GM18907 (cell line): ENCODE results near the gene RBM39.
A peak's percentile ranks its signal among the peaks of the same experiment; 100 is the strongest.
"Not testable (repeated sequence)": the region's sequence is repeated elsewhere in the genome, so short reads cannot be mapped to it uniquely, and the experiment has no call there.

Experiments used
- ATAC-seq: cut with Tn5 transposase; IDR thresholded peaks from one replicate; pipeline ENCODE4 v1.9.1; 2021; ENCODE audit warnings: mild to moderate bottlenecking, moderate library complexity; ENCODE audit not compliant: unreplicated experiment

The RBM39 gene

DNA sequence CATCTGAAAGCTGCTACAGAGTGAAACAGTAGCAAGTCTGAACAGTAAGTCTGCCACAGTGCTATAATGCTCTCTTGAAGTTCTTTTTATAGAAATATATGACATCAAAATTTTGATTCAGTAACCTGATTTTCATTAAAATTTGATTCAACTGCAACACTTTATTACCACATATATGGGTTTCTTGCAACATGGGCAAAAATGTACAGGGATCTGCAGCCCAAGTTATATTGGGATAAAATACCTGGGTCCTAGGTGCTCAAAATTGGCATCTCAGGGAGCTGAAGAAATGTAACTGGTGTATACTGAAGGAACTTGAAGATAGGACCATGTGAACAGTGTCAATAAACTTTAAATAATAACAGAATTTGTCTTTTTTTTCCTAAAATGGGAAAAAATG, 32.0 kb downstream of the RBM39 start:
- ATAC-seq, result no peak

DNA sequence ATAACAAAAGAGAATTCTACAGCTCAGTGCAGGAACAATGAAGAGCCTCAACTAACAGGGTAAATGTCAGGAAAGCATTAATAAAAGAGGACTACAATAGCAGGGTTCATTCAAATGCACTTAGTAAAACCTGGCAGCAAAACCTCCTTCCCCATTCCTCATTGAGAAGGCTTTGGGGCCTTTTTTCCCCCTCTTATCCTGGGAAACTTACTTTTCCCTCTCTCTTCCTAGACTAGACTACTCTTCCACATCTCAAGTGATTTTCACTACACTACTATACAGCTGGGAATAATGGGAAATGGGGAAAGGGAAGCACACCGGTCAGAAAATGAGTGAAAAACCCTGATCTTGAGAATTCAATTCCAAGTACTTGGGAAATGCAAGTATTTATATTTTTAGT, 32.8 kb downstream of the RBM39 start:
- ATAC-seq, result no peak

DNA sequence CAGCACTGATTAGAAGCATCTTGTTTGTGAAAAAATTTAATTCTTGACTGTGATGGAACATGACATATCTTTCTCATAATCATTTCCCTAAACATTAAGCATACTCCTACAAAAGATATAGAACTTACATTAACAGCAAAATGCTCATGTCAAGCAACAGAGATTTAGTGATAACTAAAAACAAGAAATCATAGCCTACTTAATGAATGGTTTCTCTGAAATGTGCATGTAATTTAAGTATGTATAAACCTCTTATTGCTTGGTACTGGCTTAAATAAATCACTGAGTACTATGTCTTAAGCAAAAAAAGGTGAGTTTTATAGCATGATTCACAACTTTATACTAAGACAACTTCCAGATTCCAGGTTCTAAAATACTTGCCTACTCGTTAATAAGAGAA, 33.6 kb downstream of the RBM39 start:
- ATAC-seq, result no peak

DNA sequence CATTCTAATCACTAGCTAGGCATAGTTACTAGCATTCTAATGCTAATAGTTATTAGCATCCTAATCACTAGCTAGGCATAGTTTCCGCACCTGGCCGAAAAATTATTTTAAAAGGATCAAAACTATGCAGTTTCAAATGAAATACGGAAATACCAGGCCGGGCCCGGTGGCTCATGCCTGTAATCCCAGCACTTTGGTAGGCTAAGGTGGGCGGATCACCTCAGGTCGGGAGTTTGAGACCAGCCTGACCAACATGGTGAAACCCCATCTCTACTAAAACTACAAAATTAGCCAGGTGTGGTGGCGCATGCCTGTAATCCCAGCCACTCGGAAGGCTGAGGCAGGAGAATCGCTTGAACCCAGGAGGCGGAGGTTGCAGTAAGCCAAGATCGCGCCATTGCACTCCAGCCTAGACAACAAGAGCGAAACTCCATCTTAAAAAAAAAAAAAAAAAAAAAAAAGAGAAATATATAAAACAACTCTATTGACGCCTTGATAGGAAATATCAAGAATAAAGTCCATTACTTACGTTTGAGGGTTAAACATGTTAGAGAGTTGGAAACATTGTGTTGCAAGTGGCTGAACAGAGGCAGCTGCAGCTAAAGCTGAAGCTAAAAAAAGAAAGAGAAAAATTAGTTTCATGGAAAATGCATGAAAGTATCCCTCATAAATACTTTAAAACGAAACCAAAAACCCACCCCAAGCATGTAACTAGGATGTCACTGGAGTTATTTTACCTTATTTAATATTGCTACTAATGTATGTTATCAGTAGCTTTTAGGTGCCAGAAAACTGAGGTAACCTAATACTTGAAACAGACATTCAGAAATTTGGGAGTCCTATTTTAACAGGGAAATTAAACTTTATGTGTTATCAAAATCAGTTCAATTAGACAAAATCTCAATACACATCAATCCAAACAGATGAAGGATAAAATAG, 35.2 kb downstream of the RBM39 start:
- not testable (repeated sequence) for ATAC-seq

DNA sequence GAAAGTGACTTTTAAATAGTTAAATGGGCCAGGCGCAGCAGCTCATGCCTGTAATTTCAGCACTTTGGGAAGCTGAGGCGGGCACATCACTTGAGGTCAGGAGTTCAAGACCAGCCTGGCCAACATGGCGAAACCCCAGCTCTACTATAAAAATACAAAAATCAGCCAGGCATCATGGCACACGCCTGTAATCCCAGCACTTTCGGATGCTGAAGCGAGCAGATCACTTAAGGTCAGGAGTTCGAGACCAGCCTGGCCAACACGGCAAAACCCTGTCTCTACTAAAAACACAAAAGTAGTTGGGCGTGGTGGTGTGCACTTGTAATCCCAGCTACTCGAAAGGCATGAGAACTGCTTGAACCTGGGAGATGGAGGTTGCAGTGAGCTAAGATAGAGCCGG, 36.2 kb downstream of the RBM39 start:
- not testable (repeated sequence) for ATAC-seq

DNA sequence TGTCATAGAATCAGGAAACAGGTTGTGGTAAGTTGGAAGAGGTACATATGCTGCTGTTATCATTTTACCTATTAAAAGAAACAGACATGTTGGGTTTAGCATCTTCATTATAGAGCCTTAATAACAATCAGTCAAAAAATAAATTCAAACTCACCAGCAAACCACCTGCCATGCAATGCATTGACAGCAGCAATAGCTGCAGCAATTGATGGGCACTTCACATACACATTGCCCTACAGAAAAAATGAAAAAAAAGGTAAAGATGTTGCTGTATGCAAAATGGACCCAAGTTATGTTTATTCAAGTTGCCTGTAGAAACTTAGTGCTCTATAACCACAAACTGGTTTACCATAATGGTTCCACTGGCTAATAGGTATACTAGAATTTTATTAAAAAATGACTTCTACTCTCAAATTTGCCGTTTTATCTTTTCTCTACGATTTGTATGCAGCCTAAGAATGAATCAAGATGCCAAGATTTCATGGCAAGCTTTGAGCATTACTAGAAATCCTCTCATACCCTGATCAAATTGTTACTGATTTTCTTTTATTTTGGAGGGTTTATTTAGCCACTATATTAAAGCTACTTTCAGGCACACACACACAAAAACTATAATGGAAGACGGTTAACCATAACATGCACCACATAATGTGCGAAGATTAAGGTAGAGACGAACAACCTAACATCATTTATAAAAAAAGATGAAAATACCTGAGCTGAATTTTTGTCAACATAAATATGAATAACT, 37.4 kb downstream of the RBM39 start:
- ATAC-seq, result no peak

DNA sequence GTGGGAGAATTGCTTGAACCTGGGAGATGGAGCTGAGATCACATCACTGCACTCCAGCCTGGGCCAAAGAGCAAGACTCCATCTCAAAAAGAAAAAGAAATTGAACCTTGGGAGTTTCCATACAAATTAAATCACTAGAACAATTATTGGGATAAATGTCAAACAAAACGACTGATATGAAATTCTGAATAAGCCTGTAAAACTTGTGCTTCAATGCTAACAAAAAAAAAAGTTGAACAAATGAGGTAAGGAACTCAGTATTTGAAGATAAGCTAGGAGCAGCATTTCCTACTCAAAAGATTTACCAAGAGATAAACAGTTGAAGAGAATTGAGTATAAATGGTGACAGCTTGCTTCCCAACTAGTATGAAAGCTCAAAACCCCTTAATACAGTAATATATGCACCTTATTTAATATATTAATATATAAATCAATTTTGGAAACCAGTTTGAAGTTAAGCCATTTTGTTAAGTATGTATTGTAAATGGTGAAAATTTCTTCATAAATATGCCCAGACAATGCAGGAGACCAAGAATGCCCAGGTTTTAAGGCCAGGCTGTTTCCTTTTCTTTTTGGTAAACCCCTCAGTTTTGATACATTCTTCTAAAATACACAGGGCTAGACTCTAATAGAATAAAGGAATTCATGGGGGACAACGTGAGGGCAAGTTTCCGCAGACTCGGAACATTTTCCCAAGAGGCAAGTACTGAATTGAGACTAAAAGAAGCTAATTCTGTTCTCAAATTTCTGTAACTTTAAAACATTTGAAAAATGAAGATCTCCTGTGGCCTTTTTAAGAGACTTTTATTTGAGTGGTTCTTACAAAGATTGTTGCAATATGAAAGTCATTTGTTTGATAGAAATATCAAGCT, 39.0 kb downstream of the RBM39 start:
- ATAC-seq, result no peak

DNA sequence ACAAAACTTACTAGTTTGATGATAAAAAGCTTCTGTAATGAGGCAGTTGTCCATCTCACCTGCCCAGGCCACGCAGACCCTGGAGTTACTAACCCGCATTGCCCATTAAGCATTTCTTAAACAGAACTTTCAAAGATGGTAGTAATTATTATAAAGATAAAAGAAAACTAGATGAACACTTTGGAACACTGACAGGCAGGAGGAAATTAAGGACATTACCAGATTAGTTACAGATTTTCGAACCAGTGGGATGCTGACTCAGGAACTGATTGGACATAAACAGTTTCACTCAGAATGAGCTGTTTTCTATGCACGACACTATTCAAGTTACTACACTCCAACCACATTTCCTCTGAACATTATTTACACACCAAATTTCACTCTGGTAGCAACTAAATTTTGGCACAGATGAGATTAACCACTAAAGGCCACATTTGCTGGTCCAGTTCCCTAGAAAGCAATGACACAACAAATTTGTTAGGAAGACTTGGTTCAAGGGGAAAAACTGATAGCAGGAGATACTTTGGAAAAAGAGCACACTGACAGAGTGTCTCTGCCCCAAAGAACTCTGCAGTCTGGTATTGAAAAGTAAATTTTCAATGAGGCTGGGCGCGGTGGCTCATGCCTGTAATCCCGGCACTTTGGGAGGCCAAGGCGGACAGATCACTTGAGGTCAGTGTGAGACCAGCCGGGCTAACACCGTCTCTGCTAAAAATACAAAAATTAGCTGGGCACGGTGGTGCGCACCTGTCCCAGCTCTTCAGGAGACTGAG, 39.8 kb downstream of the RBM39 start:
- no peak for ATAC-seq

DNA sequence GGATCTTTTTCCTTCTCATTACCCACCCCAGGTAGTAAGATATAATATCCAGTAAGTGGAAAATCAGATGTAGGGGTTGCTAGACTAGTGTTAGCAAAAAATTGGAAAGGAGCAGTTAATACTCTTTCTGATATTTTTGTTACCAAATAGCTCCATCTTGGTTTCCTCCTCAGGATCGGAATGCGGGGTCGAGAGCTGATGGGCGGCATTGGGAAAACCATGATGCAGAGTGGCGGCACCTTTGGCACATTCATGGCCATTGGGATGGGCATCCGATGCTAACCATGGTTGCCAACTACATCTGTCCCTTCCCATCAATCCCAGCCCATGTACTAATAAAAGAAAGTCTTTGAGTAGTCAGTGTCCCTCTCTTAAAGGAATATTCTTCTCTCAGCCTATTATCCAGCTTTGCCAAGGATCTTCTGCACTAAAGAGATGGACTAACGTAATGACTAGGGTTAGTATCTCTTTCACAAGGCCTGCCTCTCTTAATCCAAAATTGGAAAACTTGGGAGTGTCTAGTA, 41.4 kb downstream of the RBM39 start:
- ATAC-seq, result no peak

DNA sequence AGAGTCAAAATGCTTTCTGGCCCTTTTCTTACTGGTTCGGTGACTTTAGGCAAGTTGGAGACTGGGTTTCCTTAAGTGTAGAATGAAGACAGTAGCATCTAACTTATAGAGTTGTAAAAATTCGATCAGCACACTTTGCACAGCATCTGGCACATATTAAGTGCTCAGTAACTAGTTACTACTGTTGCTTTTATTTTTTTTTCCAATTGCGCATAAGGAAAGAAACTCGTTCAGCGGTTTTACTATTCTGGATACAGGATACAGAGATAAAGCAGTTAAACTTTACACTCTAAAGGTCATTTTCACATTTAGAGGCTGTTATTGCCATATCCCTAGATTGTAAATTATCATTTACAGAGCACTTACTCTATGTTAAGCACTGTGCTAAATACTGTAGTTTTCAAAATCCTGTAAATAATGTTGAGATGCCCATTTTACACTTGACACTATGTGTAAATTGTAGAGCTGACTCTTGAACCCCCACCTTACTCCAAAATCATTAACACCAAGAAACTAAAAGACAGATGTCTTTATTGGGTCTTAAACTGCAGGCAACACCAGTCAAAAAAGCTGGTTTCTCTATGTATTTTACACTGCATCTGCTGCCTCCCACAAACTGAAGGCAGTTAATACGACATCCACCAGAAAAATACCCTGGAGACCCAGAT, 42.0 kb downstream of the RBM39 start:
- no peak for ATAC-seq

DNA sequence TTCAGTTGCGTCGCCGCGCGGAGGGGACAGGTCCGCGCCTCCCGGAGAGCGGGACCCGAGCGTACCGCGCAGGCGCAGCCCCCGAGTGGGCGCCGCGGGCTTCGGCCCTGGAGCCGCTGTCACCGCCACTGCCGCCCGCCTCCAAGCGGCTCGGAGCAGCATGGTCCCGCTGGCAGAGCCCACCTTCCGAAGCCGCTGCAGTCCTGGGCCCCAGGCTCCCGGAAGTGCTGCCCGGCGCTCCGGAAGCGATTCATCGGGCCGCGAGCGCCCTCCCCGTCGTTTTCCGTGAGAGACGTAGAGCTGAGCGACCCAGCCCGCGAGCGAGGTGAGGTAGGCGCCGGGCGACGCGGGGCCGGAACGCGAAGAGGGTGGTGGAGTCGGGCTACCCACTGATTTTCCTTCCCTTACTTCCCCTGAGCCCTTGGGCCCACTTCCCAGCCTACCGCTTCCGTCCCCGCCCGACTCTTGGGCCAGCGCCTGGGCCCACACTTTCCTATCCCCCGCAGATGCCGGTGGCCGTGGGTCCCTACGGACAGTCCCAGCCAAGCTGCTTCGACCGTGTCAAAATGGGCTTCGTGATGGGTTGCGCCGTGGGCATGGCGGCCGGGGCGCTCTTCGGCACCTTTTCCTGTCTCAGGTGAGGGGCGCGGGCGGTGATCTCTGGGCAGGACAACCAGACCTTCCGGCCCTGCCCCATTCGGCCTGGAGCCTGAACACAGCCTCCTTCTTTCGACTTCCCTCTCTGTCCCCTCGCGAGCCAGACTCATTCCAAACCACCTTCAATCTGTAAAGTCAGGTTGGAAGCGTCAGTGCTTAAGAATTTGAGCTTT, 42.7 kb downstream of the RBM39 start, which contains the start of the genes NFS1 and ROMO1:
TSS of gene NFS1 (minus strand) at position 226 of the 830 bp plus-strand sequence. CDS start at position 162, 64 bp downstream.
TSS of gene ROMO1 (plus strand) at position 279 of the 830 bp plus-strand sequence. CDS start at position 507, 228 bp downstream.
- peak; percentile 81 for ATAC-seq

DNA sequence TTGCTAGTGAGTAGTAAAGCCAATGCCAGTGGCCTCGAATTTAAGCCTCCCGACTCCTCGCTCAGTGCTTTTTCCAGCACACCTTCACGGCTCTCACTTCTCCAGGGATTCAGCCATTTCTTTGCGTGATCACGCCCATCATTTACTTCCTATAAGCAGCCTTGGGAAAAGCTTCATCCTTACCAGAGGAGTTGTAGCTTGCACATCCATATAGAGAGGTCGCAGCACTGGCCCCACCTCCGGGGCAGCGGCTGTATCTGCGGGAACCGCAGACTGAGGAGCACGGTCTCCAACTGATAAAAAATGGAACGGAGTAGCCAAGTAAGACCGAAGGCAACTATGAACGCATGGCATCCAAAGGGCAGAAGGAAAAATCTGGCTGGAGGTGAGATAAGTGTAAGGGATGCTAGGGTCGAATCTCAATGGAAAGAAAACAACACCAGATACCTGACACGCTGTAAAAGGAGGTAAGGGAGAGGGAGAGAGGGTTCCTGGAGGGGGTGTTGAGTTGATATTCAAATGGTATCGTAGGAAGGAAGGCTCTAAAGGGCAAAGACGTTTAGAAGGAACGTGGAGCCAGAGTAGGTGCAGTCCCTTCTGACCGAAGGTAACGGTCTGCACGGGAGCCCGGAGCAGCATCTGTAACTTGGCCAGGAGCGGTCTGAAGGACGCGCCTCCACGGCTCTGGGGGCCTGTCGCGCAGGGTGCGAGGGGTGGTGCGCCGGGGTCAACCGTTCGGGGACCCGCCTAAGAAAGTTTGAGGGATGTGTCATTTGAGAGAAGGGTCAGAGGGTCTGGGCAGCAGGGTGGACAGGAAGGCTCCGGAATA, 43.5 kb downstream of the RBM39 start:
- ATAC-seq, result peak; percentile 28

DNA sequence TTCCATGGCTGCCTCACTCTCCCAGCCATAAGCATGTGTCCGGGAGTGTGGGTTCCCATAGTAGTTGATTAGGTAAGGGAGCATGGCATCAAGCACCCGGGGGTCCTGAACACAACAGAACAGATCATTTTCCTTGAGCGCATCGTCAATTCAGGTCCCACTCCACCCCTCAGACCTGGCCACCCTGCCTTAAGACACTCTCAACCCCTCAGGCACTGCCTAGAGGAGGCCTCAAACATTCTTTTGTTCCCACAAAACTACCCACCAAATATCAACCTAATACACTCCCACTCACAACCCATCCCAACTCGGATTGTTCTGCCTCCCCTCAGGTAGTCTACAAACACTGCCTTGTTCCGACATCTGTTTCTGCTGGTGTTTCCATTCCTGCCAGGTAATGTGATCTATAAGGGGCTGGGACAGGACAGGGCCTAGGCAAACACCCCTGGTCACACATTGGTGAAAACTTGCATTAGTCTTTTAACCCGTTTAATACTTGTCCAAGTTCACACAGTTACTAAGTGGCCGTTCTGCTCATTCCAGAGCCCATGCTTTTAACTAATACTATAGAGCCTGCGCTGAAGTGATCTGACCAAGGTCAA, 44.3 kb downstream of the RBM39 start:
- ATAC-seq, result no peak

DNA sequence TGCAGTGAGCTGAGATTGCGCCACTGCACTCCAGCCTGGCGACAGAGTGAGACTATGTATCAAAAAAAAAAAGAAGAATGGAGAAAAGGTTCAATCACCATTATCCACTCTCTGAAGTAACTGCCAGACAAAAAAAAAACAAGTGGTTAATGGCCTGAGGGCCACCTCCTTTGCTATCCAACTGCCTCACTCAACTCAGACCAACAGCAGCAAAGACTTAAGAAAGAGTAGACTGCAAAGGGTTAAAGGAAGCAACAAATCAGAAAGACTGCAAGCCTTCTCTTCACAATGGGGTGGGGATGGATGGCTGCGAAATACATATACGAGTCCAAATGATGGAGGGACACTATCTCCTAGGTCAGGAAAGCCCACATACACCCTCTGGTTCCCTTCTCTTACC, 46.1 kb downstream of the RBM39 start:
- ATAC-seq, result no peak

DNA sequence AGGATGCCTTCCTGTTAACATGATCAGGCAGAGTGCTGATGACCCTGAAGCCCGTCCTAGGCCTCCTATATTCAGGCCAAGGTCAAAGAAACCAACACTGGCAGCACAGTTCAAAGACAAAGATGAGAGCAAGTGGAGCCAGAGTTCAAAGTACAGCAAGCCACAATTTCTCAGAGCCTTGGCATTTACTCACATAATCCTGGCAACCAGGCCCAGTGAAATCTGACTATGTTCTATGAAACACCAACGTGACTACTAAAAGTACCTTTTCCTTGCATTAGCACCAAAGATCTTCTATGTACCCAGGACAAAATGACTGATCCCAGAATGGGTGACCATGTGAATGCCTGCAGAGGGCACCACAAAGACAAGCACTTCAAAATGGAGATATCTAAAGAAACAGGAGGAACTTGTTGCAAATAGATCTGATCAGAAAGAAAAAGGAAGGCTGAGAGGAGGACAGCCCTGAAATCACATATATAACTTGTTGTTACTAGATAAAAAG, 46.8 kb downstream of the RBM39 start:
- no peak for ATAC-seq

DNA sequence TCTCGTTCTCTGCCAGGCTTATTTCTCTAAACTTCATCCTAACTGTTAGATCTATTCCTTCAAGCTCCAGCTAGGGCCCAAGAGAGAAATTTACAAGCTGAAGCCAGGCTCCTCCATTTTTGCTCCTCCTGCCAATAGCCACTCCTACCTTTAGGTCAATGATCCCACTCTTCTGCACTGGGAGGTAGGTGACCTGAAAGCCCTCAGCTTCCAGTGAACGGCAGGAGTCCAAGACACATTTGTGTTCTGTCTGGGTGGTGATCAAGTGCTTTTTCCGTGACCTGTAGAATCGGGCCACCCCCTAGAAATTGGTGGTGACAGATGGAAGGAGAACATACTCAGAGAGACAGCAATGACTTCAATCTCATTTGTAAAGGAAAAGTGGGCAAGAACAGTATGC, 51.8 kb downstream of the RBM39 start:
- ATAC-seq, result no peak

DNA sequence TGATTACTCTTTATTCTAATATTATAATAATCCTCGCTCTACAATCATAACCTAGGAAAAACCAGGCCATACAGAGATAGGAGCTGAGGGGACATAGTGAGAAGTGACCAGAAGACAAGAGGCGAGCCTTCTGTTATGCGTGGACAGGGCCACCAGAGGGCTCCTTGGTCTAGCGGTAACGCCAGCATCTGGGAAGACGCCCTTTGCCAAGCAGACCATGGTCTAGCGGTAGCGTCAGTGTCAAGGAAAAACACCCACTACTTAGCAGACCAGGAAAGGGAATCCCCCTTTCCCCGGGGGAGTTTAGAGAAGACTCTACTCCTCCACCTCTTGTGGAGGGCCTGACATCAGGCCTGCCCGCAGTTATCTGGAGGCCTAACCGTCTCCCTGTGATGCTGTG, 55.2 kb downstream of the RBM39 start:
- not testable (repeated sequence) for ATAC-seq
